GM12878 (cell line): Measurements from ENCODE around the gene MAST1.
A peak's percentile ranks its signal among the peaks of the same experiment; 100 is the strongest.

Experiments used
- CTCF ChIP-seq, 3 experiments: IDR thresholded peaks in 2 of 3; conservative IDR thresholded peaks in 1 of 3; 2 replicates each; pipeline ENCODE4 v1.5.1; 2011; ENCODE audit warnings: low read depth in 3 of 3, low read length in 3 of 3, mild to moderate bottlenecking in 3 of 3, control low read depth in 2 of 3, moderate library complexity in 2 of 3, inconsistent platforms in 1 of 3, mixed read lengths in 1 of 3; ENCODE audit not compliant: control insufficient read depth in 2 of 3, insufficient read depth in 1 of 3; ENCODE audit errors: extremely low read depth in 1 of 3
- LARP7 ChIP-seq: fragments of 450-650 bp; IDR thresholded peaks from 2 replicates; pipeline ENCODE4 v1.6.1; 2017; ENCODE audit warnings: mild to moderate bottlenecking
- POU2F2 ChIP-seq: IDR thresholded peaks from 3 replicates; pipeline ENCODE4 v1.6.1; 2011; ENCODE audit warnings: low read depth, mild to moderate bottlenecking, low read length, borderline replicate concordance
- SRF ChIP-seq, 2 experiments: IDR thresholded peaks; 2 replicates each; pipeline ENCODE4 v1.6.1; 2011; ENCODE audit warnings: low read depth in 2 of 2, low read length in 2 of 2, mild to moderate bottlenecking in 1 of 2, moderate library complexity in 1 of 2

GRCh38 chr19:12847159-12848139 is 9.1 kb downstream of the MAST1 start:
- TF ChIP-seq POU2F2 (no peak), SRF (IDR thresholded peaks at IDR 0.05; ENCODE audit: low read depth in 2 of 2, low read length in 2 of 2) (no peak), CTCF (IDR thresholded peaks at IDR 0.05 in 2 of 3, conservative IDR thresholded peaks at IDR 0.05 in 1 of 3; ENCODE audit: control insufficient read depth in 2 of 3, extremely low read depth in 1 of 3, insufficient read depth in 1 of 3, low read depth in 3 of 3, low read length in 3 of 3) (peak; percentile 92 to 98 (median 97); a peak in 5 of 6 replicates), LARP7 (peak; percentile 74; the same call in 1 of the 2 replicates)
